ENCODE results near the gene OAS1. TPM values are rescaled to one million over a fixed set of nuclear protein-coding genes. Genes with fewer than 3 reads are reported as not detected.

Gene OAS1
- polyA plus RNA-seq (2011; rRNA removed) = 0.59 and 1.4 TPM in 2 replicates
- polyA minus RNA-seq (2011; rRNA and poly(A)+ RNA removed) = 0.95 TPM in 1 of 2 replicates, not detected in the other

DNA sequence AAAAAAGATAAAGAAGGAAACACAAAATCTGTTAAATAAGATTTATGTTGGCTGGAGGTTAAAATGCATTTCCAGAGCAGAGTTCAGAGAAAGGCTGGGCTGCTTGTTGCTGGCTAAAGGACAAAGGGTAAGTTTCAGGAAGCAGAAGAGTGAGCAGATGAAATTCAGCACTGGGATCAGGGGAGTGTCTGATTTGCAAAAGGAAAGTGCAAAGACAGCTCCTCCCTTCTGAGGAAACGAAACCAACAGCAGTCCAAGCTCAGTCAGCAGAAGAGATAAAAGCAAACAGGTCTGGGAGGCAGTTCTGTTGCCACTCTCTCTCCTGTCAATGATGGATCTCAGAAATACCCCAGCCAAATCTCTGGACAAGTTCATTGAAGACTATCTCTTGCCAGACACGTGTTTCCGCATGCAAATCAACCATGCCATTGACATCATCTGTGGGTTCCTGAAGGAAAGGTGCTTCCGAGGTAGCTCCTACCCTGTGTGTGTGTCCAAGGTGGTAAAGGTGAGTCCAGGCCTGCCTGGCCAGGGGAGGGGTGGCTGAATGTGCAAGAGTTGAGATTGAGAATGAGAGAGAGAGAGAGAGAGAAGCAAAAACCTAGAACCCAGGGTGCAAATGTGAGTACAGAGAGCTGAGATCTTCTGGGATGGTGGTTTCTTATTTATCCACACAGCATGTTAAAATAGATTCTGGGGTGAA lies at the start of gene OAS1:
Gene OAS1, plus strand, starts transcription at position 251 of the 703 bp plus-strand sequence. Its CDS starts 78 bp downstream, at position 329.
- no peaks in the 10 kb centered on the region for H3K27me3 ChIP-seq (ENCODE audit: control insufficient read depth, insufficient read depth, low read length)
- TF ChIP-seq, protein P1, sequence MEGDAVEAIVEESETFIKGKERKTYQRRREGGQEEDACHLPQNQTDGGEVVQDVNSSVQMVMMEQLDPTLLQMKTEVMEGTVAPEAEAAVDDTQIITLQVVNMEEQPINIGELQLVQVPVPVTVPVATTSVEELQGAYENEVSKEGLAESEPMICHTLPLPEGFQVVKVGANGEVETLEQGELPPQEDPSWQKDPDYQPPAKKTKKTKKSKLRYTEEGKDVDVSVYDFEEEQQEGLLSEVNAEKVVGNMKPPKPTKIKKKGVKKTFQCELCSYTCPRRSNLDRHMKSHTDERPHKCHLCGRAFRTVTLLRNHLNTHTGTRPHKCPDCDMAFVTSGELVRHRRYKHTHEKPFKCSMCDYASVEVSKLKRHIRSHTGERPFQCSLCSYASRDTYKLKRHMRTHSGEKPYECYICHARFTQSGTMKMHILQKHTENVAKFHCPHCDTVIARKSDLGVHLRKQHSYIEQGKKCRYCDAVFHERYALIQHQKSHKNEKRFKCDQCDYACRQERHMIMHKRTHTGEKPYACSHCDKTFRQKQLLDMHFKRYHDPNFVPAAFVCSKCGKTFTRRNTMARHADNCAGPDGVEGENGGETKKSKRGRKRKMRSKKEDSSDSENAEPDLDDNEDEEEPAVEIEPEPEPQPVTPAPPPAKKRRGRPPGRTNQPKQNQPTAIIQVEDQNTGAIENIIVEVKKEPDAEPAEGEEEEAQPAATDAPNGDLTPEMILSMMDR (IDR thresholded peaks at IDR 0.05; ENCODE audit: insufficient read depth, low read depth, low read length) = no peak
- POLR2A ChIA-PET = no interaction called here
- H3K4me3 ChIP-seq (ENCODE audit: low read depth, low read length) = 0 out of 2 replicates have a peak within 1 kb of the TSS, but pooled peaks have one; percentile 3
- no peak for DNase-seq (ENCODE audit: low read depth)
- H3K36me3 ChIP-seq (ENCODE audit: control insufficient read depth, insufficient read depth, low read length) = no peaks in the 10 kb centered on the region
- CTCF ChIA-PET = interaction anchor here (1.0 to 1.3 kb wide), 2 partner anchors 30 to 86 kb away, joined by 3 read pairs; no protein-coding TSS in a partner anchor

DNA sequence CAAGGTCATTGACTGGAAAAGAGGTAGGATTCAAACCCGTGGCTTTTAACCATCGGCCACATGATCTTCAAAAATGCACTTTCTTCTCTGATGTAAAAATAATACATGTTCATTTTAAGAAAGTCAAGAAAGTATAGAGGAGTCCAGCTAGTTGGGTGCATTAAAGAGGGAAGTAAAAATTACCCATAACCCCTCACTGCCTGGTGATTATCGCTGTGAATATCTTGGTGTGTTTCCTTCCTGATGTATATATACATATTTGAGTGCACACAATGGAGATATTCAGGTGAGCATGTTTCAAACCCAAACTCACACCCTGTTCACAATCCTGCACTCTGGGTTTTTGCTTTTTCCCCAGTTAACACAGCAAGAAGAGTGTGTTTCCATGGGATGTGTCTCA lies 47.5 kb upstream of the OAS1 start:
- H3K27me3 ChIP-seq (ENCODE audit: control insufficient read depth, insufficient read depth, low read length) = no peaks in the 10 kb centered on the region
- DNase-seq (ENCODE audit: low read depth) = no peak
- TF ChIP-seq, protein P1 (IDR thresholded peaks at IDR 0.05; ENCODE audit: insufficient read depth, low read depth, low read length) = no peak
- ChIA-PET CTCF (no interaction called here), POLR2A (no interaction called here)
- no peak overlapping the region for H3K4me3 ChIP-seq (ENCODE audit: low read depth, low read length)
- no peaks in the 10 kb centered on the region for H3K36me3 ChIP-seq (ENCODE audit: control insufficient read depth, insufficient read depth, low read length)

DNA sequence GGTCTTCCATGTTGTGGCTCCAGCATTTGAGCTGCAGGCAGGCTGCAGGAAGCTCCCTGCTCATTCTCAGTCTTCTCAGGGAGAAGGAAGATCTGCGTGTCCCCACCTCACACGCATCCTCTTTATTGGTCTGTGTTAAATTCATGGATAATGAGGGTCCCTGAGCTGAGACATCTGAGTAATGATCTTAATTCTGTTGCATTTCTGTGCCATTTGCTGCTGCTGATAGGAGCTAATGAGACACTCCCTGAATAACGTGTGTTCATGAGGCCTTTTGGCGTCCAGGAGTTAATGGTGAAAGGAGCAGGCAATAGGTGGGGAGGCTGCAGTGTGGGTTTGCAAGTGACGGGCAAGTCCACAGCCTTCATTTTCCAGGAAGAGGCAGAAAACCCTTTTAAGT lies 46.6 kb upstream of the OAS1 start:
- Histone ChIP-seq H3K27me3 (ENCODE audit: control insufficient read depth, insufficient read depth, low read length) (no peaks in the 10 kb centered on the region), H3K4me3 (ENCODE audit: low read depth, low read length) (no peak overlapping the region), H3K36me3 (ENCODE audit: control insufficient read depth, insufficient read depth, low read length) (no peaks in the 10 kb centered on the region)
- TF ChIP-seq, protein P1 (IDR thresholded peaks at IDR 0.05; ENCODE audit: insufficient read depth, low read depth, low read length) = no peak
- no peak for DNase-seq (ENCODE audit: low read depth)
- ChIA-PET POLR2A (no interaction called here), CTCF (no interaction called here)

DNA sequence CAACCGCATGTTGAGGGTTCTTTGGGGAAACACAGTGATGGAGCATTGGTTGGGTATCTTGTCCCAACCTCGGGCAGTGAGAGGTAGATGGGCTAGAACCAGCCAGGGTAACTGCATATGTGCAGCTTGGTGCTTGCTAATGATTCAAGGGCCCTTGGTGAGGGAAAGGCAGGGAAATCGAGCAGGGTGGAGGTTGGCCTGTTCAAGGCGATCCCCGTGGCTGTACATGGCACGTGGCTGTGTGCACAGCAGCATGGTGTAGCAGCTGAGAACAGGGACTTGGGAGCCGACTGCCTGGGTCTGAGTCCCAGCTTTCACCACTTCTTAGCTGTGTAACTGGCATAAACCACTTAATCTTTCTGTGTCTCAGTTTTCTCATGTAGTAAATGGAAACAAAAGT lies 45.5 kb upstream of the OAS1 start:
- ChIA-PET CTCF (interaction anchor here (1.2 kb wide), 1 partner anchor 12 kb away, joined by 4 read pairs; no protein-coding TSS in a partner anchor), POLR2A (no interaction called here)
- DNase-seq (ENCODE audit: low read depth) = no peak
- H3K4me3 ChIP-seq (ENCODE audit: low read depth, low read length) = no peak overlapping the region
- TF ChIP-seq, protein P1 (IDR thresholded peaks at IDR 0.05; ENCODE audit: insufficient read depth, low read depth, low read length) = no peak
- no peaks in the 10 kb centered on the region for H3K36me3 ChIP-seq (ENCODE audit: control insufficient read depth, insufficient read depth, low read length)
- no peaks in the 10 kb centered on the region for H3K27me3 ChIP-seq (ENCODE audit: control insufficient read depth, insufficient read depth, low read length)

DNA sequence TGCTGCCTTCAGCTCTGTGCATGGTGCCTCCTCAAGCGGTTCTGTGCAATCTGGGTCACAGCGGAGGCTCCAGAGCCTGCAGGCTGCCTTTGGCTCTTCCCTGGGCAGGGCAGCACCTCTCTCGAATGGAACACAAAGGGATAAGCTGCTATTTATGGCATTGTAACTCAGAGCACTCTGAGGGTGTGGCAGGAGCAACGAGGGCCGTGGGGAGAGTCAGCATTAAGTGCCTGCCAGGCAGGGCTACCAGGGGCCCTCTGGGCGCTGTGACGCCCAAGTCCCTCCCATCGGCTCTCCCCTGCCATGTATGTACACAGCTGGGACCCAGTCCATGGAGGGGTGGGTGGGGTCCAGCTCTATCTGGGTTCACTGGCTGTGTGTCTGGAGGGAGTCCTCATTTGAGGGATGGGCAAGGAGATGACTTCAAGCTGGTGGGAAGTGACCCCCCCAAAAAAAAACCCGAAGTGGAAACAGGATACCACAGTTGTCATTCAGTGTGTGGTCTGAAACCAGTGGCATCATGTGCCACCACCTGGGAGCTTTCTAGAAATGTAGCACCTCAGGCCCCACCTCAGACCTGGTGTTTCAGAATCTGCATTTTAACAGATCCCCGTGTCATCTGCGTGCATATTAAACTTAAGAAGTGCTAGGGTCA lies 44.0 kb upstream of the OAS1 start:
- Histone ChIP-seq H3K27me3 (ENCODE audit: control insufficient read depth, insufficient read depth, low read length) (no peaks in the 10 kb centered on the region), H3K36me3 (ENCODE audit: control insufficient read depth, insufficient read depth, low read length) (no peaks in the 10 kb centered on the region), H3K4me3 (ENCODE audit: low read depth, low read length) (no peak overlapping the region)
- TF ChIP-seq, protein P1 (IDR thresholded peaks at IDR 0.05; ENCODE audit: insufficient read depth, low read depth, low read length) = no peak
- no peak for DNase-seq (ENCODE audit: low read depth)
- ChIA-PET POLR2A (no interaction called here), CTCF (no interaction called here)
